Neuronal stem cell (in vitro differentiated cells): ENCODE data around the gene THADA.

Experiments
- DNase-seq: peaks from one replicate; pipeline ENCODE4 v3.0.0-alpha.2; 2013; ENCODE audit warnings: low spot score
- H2AFZ ChIP-seq: one replicate; pipeline ENCODE4 v1.6.1; 2013; ENCODE audit warnings: mild to moderate bottlenecking, low read length, inconsistent platforms
- H2AK5ac ChIP-seq: 2 replicates; pipeline ENCODE4 v1.6.1; 2013; ENCODE audit warnings: low read depth, mild to moderate bottlenecking, inconsistent platforms, low read length, moderate library complexity, mixed read lengths
- H2BK120ac ChIP-seq: 2 replicates; pipeline ENCODE4 v1.6.1; 2013; ENCODE audit warnings: low read depth, mild to moderate bottlenecking, inconsistent platforms, low read length, moderate library complexity, mixed read lengths
- H2BK12ac ChIP-seq: one replicate; pipeline ENCODE4 v1.6.1; 2013; ENCODE audit warnings: low read length, inconsistent platforms
- H2BK15ac ChIP-seq: 2 replicates; pipeline ENCODE4 v1.6.1; 2013; ENCODE audit warnings: mild to moderate bottlenecking, low read length, inconsistent platforms, mixed read lengths
- H2BK5ac ChIP-seq: one replicate; pipeline ENCODE4 v1.6.1; 2013; ENCODE audit warnings: inconsistent platforms, mild to moderate bottlenecking, low read length, moderate library complexity
- H3K14ac ChIP-seq: one replicate; pipeline ENCODE4 v1.6.1; 2013; ENCODE audit warnings: low read length, inconsistent platforms
- H3K18ac ChIP-seq: 2 replicates; pipeline ENCODE4 v1.6.1; 2013; ENCODE audit warnings: low read length, inconsistent platforms
- H3K23ac ChIP-seq: 2 replicates; pipeline ENCODE4 v1.6.1; 2013; ENCODE audit warnings: low read depth, mild to moderate bottlenecking, mixed read lengths, low read length, inconsistent platforms; ENCODE audit not compliant: poor library complexity
- H3K27ac ChIP-seq: replicated peaks from 3 replicates; pipeline ENCODE4 v1.5.1; 2013; ENCODE audit warnings: low read length, inconsistent platforms
- H3K27me3 ChIP-seq, 3 experiments: 2 replicates each; pipeline ENCODE4 v1.6.1; 2013; ENCODE audit warnings: low read length in 3 of 3, mild to moderate bottlenecking in 2 of 3, inconsistent platforms in 1 of 3, low read depth in 1 of 3, mixed read lengths in 1 of 3, moderate library complexity in 1 of 3; ENCODE audit not compliant: control insufficient read depth in 3 of 3, insufficient read depth in 3 of 3
- H3K36me3 ChIP-seq, 2 donors: replicated peaks in 1 of 2; 2 replicates each; pipeline ENCODE4 v1.6.1; 2013; ENCODE audit warnings: low read length in 2 of 2; ENCODE audit not compliant: control insufficient read depth in 2 of 2, insufficient read depth in 2 of 2
- H3K4ac ChIP-seq: 2 replicates; pipeline ENCODE4 v1.6.1; 2013; ENCODE audit warnings: inconsistent platforms, mild to moderate bottlenecking, low read length, moderate library complexity
- H3K4me1 ChIP-seq, 2 donors: 1 replicate in 1 of 2; 2 replicates in 1 of 2; pipeline ENCODE4 v1.6.1; 2013; ENCODE audit warnings: low read length in 2 of 2, low read depth in 1 of 2; ENCODE audit not compliant: control insufficient read depth in 2 of 2, insufficient read depth in 1 of 2
- H3K4me2 ChIP-seq: one replicate; pipeline ENCODE4 v1.6.1; 2013; ENCODE audit warnings: mild to moderate bottlenecking, low read length, inconsistent platforms; ENCODE audit not compliant: insufficient read depth, poor library complexity, severe bottlenecking
- H3K4me3 ChIP-seq, 2 donors: 2 replicates each; pipeline ENCODE4 v1.5.1; 2013; ENCODE audit warnings: low read length in 2 of 2, mild to moderate bottlenecking in 2 of 2, inconsistent platforms in 1 of 2, moderate library complexity in 1 of 2
- H3K79me1 ChIP-seq: one replicate; pipeline ENCODE4 v1.6.1; 2013; ENCODE audit warnings: low read depth, mild to moderate bottlenecking, inconsistent platforms, low read length, moderate library complexity
- H3K9ac ChIP-seq: one replicate; pipeline ENCODE4 v1.6.1; 2013; ENCODE audit warnings: mild to moderate bottlenecking, low read depth, low read length, inconsistent platforms; ENCODE audit not compliant: poor library complexity
- H3K9me3 ChIP-seq, 2 donors: replicated peaks in 1 of 2; 2 replicates each; pipeline versions ENCODE3 to v1.6.1; 2013; ENCODE audit warnings: low read length in 2 of 2, mild to moderate bottlenecking in 2 of 2, inconsistent platforms in 1 of 2, low read depth in 1 of 2, mixed read lengths in 1 of 2, moderate library complexity in 1 of 2; ENCODE audit not compliant: control insufficient read depth in 2 of 2, insufficient read depth in 1 of 2
- H4K8ac ChIP-seq: one replicate; pipeline ENCODE4 v1.6.1; 2013; ENCODE audit warnings: low read depth, mild to moderate bottlenecking, inconsistent platforms, low read length, moderate library complexity
- H4K91ac ChIP-seq: one replicate; pipeline ENCODE4 v1.6.1; 2013; ENCODE audit warnings: low read length, low read depth, mild to moderate bottlenecking, inconsistent platforms; ENCODE audit not compliant: poor library complexity
- WGBS, 2 donors: extraction: QIAGEN DNeasy Blood & Tissue Kit; methylation state at CpG; one replicate each; pipeline ENCODE4 v1.1.7; 2013; ENCODE audit warnings: missing lambda C conversion rate in 2 of 2, mixed read lengths in 1 of 2; ENCODE audit not compliant: insufficient read length in 2 of 2, insufficient replicate concordance in 1 of 2; ENCODE audit errors: extremely low coverage in 2 of 2; 5-methylcytosine and 5-hydroxymethylcytosine counted together

THADA gene

GRCh38 chr2:43279317-43279840, 316.5 kb downstream of the THADA start:
- H3K27ac ChIP-seq = no peak overlapping the region
- H2AFZ ChIP-seq = no peak overlapping the region
- no peak overlapping the region for H4K91ac ChIP-seq
- peaks cover 0 to 1% of the 10 kb centered on the region in 2 donors for H3K4me1 ChIP-seq
- no peak overlapping the region for H3K14ac ChIP-seq
- H2AK5ac ChIP-seq = no peak overlapping the region
- no peak overlapping the region for H2BK120ac ChIP-seq
- no peak for DNase-seq
- no peak overlapping the region for H2BK15ac ChIP-seq
- H2BK5ac ChIP-seq = no peak overlapping the region
- H3K36me3 ChIP-seq = peaks cover 5 to 13% of the 10 kb centered on the region in 2 donors
- no CpG with 5 or more reads among the region's 8 CpGs for WGBS, 2 donors
- H3K23ac ChIP-seq = no peak overlapping the region
- H3K4ac ChIP-seq = no peak overlapping the region
- no peaks in the 10 kb centered on the region for H3K27me3 ChIP-seq
- no peak overlapping the region for H3K9ac ChIP-seq
- H3K9me3 ChIP-seq = peaks cover 1 to 7% of the 10 kb centered on the region in 2 donors
- no peak overlapping the region for H3K4me2 ChIP-seq
- no peak overlapping the region for H2BK12ac ChIP-seq
- no peak overlapping the region for H3K4me3 ChIP-seq
- no peak overlapping the region for H3K18ac ChIP-seq
- H3K79me1 ChIP-seq = no peaks in the 10 kb centered on the region
- H4K8ac ChIP-seq = no peak overlapping the region

DNA sequence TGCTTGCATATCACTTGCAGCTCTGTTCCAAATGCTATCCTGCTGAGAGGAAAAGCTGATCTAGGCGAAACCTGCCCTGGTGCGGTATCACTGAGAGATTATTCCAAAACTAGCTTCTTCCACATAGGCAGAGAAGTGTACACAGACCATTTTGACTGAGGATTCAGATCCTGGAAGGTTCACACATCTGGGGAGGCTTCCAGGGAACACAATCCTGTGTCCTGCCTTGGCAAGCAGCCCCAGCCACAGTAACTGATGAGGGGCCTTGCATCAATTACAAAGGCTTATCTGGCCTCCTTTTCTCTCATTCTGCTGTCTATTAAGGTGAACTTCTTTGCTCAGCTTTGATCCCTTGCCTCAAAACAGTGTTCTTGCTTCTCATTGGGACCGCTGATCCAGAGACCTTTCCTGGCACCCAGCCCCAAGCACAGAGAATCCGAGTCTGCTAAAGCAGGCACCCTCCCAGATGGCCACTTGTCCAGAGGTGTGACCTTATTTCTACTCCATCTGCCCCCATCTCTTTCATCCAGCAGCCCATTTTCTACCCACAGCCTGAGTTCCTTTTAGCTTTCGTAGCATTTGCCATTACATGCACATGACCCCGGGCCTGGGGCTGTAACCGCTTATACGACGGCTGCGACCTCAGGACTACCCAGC, 317.1 kb downstream of the THADA start:
- Histone ChIP-seq H3K4me1 (peaks cover 0 to 1% of the 10 kb centered on the region in 2 donors), H2BK12ac (no peak overlapping the region), H3K36me3 (peaks cover 5 to 7% of the 10 kb centered on the region in 2 donors), H3K79me1 (no peaks in the 10 kb centered on the region), H2BK15ac (no peak overlapping the region), H2AK5ac (no peak overlapping the region), H3K27me3 (no peaks in the 10 kb centered on the region), H3K14ac (no peak overlapping the region), H3K18ac (no peak overlapping the region), H3K9ac (no peak overlapping the region), H3K9me3 (peaks cover 0 to under 1% of the 10 kb centered on the region in 2 donors), H3K4me3 (no peak overlapping the region), H2BK120ac (no peak overlapping the region), H3K4ac (no peak overlapping the region), H3K23ac (no peak overlapping the region), H3K27ac (no peak overlapping the region), H2BK5ac (no peak overlapping the region), H4K8ac (no peak overlapping the region), H2AFZ (no peak overlapping the region), H4K91ac (no peak overlapping the region), H3K4me2 (no peak overlapping the region)
- DNase-seq = no peak
- no CpG with 5 or more reads among the region's 10 CpGs for WGBS, 2 donors

- Histone ChIP-seq H3K27me3 (no peaks in the 10 kb centered on the region), H2BK5ac (no peak overlapping the region), H3K4me1 (peaks cover 0 to 1% of the 10 kb centered on the region in 2 donors), H3K4me3 (no peak overlapping the region), H2AFZ (no peak overlapping the region), H3K36me3 (peaks cover 2 to 3% of the 10 kb centered on the region in 2 donors), H2BK120ac (no peak overlapping the region), H2BK12ac (no peak overlapping the region), H3K9ac (no peak overlapping the region), H3K18ac (no peak overlapping the region), H3K23ac (no peak overlapping the region), H3K4ac (no peak overlapping the region), H2BK15ac (no peak overlapping the region), H3K14ac (no peak overlapping the region), H3K27ac (no peak overlapping the region), H3K9me3 (no peaks in the 10 kb centered on the region), H2AK5ac (no peak overlapping the region), H3K4me2 (no peak overlapping the region), H3K79me1 (no peaks in the 10 kb centered on the region), H4K91ac (no peak overlapping the region), H4K8ac (no peak overlapping the region)
- no CpG with 5 or more reads among the region's 3 CpGs for WGBS, 2 donors
- DNase-seq = no peak
These were observed 318.9 kb downstream of the THADA start for GRCh38 chr2:43276962-43277391.

DNA sequence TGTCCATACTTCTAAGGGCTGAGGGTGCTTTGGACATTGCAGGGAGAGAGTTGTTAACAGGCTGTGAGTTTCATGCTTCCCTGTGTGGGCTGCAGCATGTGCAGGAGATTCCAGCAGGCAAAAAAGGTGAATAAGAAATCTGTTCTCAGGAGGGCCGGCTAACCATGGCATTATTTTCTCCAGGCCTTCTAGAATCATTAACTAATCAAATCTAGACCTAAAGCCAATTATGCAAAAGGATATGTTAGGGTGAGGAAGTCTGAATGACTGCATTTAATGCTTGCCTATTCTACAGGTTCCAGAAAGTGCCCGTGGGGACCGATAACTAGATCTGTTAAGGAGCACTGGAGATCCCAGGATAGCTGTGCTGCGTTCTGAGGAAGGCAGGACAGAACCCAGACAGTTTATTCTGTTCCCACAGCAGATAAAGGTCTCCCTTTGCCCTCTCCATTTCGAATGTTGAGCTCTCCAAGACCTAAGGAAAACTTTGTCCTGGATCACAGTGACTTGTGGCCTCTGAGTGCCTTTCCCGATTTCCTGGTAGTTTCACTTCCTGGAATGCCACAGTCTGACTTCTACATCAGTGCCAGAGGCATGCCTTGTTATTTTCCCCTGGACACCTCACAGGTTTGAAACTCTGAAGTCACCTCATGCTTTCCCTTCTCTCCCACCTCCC, 319.4 kb downstream of the THADA start:
- Histone ChIP-seq H2BK15ac (no peak overlapping the region), H2AK5ac (no peak overlapping the region), H3K79me1 (no peaks in the 10 kb centered on the region), H3K18ac (no peak overlapping the region), H2AFZ (no peak overlapping the region), H4K8ac (no peak overlapping the region), H3K23ac (no peak overlapping the region), H2BK12ac (no peak overlapping the region), H3K27ac (no peak overlapping the region), H3K9ac (no peak overlapping the region), H2BK120ac (no peak overlapping the region), H4K91ac (no peak overlapping the region), H3K9me3 (no peaks in the 10 kb centered on the region), H2BK5ac (no peak overlapping the region), H3K27me3 (no peaks in the 10 kb centered on the region), H3K4me1 (peaks cover 0 to 1% of the 10 kb centered on the region in 2 donors), H3K36me3 (no peaks in the 10 kb centered on the region), H3K14ac (no peak overlapping the region), H3K4ac (no peak overlapping the region), H3K4me2 (no peak overlapping the region), H3K4me3 (no peak overlapping the region)
- no CpG with 5 or more reads among the region's 6 CpGs for WGBS, 2 donors
- no peak for DNase-seq
